ENCODE results near the gene EMC7.
"Not testable (repeated sequence)": the region's sequence is repeated elsewhere in the genome, so short reads cannot be mapped to it uniquely, and the experiment has no call there.

- TF ChIP-seq CTCF (conservative IDR thresholded peaks at IDR 0.05 in 1 of 2, IDR thresholded peaks at IDR 0.05 in 1 of 2; ENCODE audit: extremely low read depth in 1 of 2, insufficient read depth in 1 of 2, low read depth in 1 of 2, low read length in 2 of 2); EZH2 (IDR thresholded peaks at IDR 0.05; ENCODE audit: borderline replicate concordance, low read length): not testable (repeated sequence)
These were observed 51.3 kb downstream of the EMC7 start for GRCh38 chr15:34050385-34050784.
